ENCODE measurements around the gene PLEKHA1. TPM values are rescaled to one million over a fixed set of nuclear protein-coding genes. Genes with fewer than 3 reads are reported as not detected.

PLEKHA1 gene
- polyA plus RNA-seq, 3 donors: 5.5 to 14.9 (median 12.3) TPM

- intact Hi-C loops (cut with micrococcal nuclease): no loop called here
- H3K4me1 ChIP-seq (ENCODE audit: control insufficient read depth in 1 of 2, insufficient read depth in 2 of 2, low read length in 2 of 2): no peaks in the 10 kb centered on the region
- H3K79me2 ChIP-seq (ENCODE audit: insufficient read depth, low read length): no peaks in the 10 kb centered on the region
- H3K27ac ChIP-seq (ENCODE audit: low read depth in 1 of 2, low read length in 2 of 2): no peak overlapping the region
- no peaks in the 10 kb centered on the region for H3K4me1 Mint-ChIP-seq
- H3K27me3 Mint-ChIP-seq (ENCODE audit: low read depth in 3 of 3): no peaks in the 10 kb centered on the region
- no peak overlapping the region for H3K27ac Mint-ChIP-seq
- no peak overlapping the region for H3K4me3 Mint-ChIP-seq
- peaks cover 0 to 1% (median 0%) of the 10 kb centered on the region in 7 donors for H3K9me3 Mint-ChIP-seq
- DNase-seq: no peak
- no peak overlapping the region for H2AFZ ChIP-seq (ENCODE audit: insufficient read depth, low read depth, low read length, poor library complexity, severe bottlenecking)
- no peak overlapping the region for H3K4me3 ChIP-seq (replicated peaks in 1 of 3; ENCODE audit: low read depth in 2 of 3, low read length in 3 of 3)
- H3K27me3 ChIP-seq (ENCODE audit: control insufficient read depth in 2 of 2, insufficient read depth in 2 of 2, low read length in 2 of 2): no peaks in the 10 kb centered on the region
- peaks cover 17 to 23% of the 10 kb centered on the region in 2 donors for H3K36me3 Mint-ChIP-seq
- H4K20me1 ChIP-seq (ENCODE audit: insufficient read depth, low read length): no peaks in the 10 kb centered on the region
- TF ChIP-seq CTCF (IDR thresholded peaks at IDR 0.05): no peak
- H3K36me3 ChIP-seq (replicated peaks in 1 of 2; ENCODE audit: control insufficient read depth in 1 of 2, insufficient read depth in 2 of 2, low read length in 2 of 2): no peaks in the 10 kb centered on the region
- H3K9ac ChIP-seq (ENCODE audit: insufficient read depth, low read length, poor library complexity, severe bottlenecking): no peak overlapping the region
- H3K4me2 ChIP-seq (replicated peaks; ENCODE audit: extremely low read depth, low read length, poor library complexity, severe bottlenecking): no peak overlapping the region
- WGBS (ENCODE audit: insufficient coverage): no CpG with 5 or more reads among the region's 2 CpGs
- H3K9me3 ChIP-seq (replicated peaks in 1 of 2; ENCODE audit: control insufficient read depth in 1 of 2, insufficient read depth in 1 of 2, low read length in 2 of 2): no peaks in the 10 kb centered on the region
Observed at GRCh38 chr10:122393288-122393687, 18.8 kb downstream of the PLEKHA1 start.

GRCh38 chr10:122402548-122403131 is 28.1 kb downstream of the PLEKHA1 start:
- H2AFZ ChIP-seq (ENCODE audit: insufficient read depth, low read depth, low read length, poor library complexity, severe bottlenecking): no peak overlapping the region
- 93% methylated on average over 2 of the region's 5 CpGs for WGBS (ENCODE audit: insufficient coverage)
- Mint-ChIP-seq H3K27me3 (ENCODE audit: low read depth in 3 of 3) (no peaks in the 10 kb centered on the region), H3K36me3 (peaks cover 12 to 24% of the 10 kb centered on the region in 2 donors), H3K4me3 (no peak overlapping the region), H3K4me1 (peaks cover 3% of the 10 kb centered on the region), H3K27ac (no peak overlapping the region), H3K9me3 (peaks cover 0 to 1% (median 0%) of the 10 kb centered on the region in 7 donors)
- H3K27me3 ChIP-seq (ENCODE audit: control insufficient read depth in 2 of 2, insufficient read depth in 2 of 2, low read length in 2 of 2): no peaks in the 10 kb centered on the region
- H3K36me3 ChIP-seq (replicated peaks in 1 of 2; ENCODE audit: control insufficient read depth in 1 of 2, insufficient read depth in 2 of 2, low read length in 2 of 2): peaks cover 0 to 4% of the 10 kb centered on the region in 2 donors
- peaks cover 6 to 9% of the 10 kb centered on the region in 2 donors for H3K4me1 ChIP-seq (ENCODE audit: control insufficient read depth in 1 of 2, insufficient read depth in 2 of 2, low read length in 2 of 2)
- intact Hi-C loops (cut with micrococcal nuclease): no loop called here
- no peaks in the 10 kb centered on the region for H4K20me1 ChIP-seq (ENCODE audit: insufficient read depth, low read length)
- no peaks in the 10 kb centered on the region for H3K9me3 ChIP-seq (replicated peaks in 1 of 2; ENCODE audit: control insufficient read depth in 1 of 2, insufficient read depth in 1 of 2, low read length in 2 of 2)
- H3K9ac ChIP-seq (ENCODE audit: insufficient read depth, low read length, poor library complexity, severe bottlenecking): no peak overlapping the region
- no peak overlapping the region for H3K4me2 ChIP-seq (replicated peaks; ENCODE audit: extremely low read depth, low read length, poor library complexity, severe bottlenecking)
- H3K79me2 ChIP-seq (ENCODE audit: insufficient read depth, low read length): no peaks in the 10 kb centered on the region
- TF ChIP-seq CTCF (IDR thresholded peaks at IDR 0.05): no peak
- no peak for DNase-seq
- no peak overlapping the region for H3K4me3 ChIP-seq (replicated peaks in 1 of 3; ENCODE audit: low read depth in 2 of 3, low read length in 3 of 3)
- no peak overlapping the region for H3K27ac ChIP-seq (ENCODE audit: low read depth in 1 of 2, low read length in 2 of 2)
